PC-3 (cell line): Measurements from ENCODE around the gene GSTM4. TPM values are rescaled to one million over a fixed set of nuclear protein-coding genes. Genes with fewer than 3 reads are reported as not detected.
A peak's percentile ranks its signal among the peaks of the same experiment; 100 is the strongest.

Experiments used
- ATAC-seq: fragments of 200-7000 bp; cut with Tn5 transposase; 2 replicates; pipeline ENCODE4 v1.9.1; 2020; ENCODE audit warnings: mild to moderate bottlenecking, moderate library complexity
- BruUV-seq: library from RNA; stranded (reverse); fragments of 400-500 nt; replicated peaks from 2 replicates; lab custom pipeline; 2021; lab: Mats Ljungman, UMichigan
- CTCF ChIA-PET: fragments of 300-600 bp; sonication (Branson Sonifier 250); formaldehyde crosslinking; loops from one replicate; lab custom pipeline; 2022; ENCODE audit warnings: antibody characterized with exemption; lab: Charles Lee
- POLR2A ChIA-PET: fragments of 300-600 bp; sonication (Branson Sonifier 250); formaldehyde crosslinking; loops from one replicate; lab custom pipeline; 2022; ENCODE audit warnings: antibody characterized with exemption; ENCODE audit not compliant: unreplicated experiment; lab: Charles Lee
- DNase-seq: peaks from one replicate; pipeline ENCODE4 v3.0.0-alpha.2; 2015
- H2AFZ ChIP-seq: fragments of 300-600 bp; sonication (generic); 2 replicates; pipeline ENCODE4 v1.6.0; 2016; ENCODE audit warnings: antibody characterized with exemption, low read length
- H3F3A ChIP-seq: fragments of 300-600 bp; sonication (generic); one replicate; pipeline ENCODE4 v1.6.0; 2017; ENCODE audit warnings: antibody characterized with exemption, low read length, control low read depth, mild to moderate bottlenecking; ENCODE audit not compliant: unreplicated experiment
- H3K27ac ChIP-seq: fragments of 300-600 bp; sonication (generic); 2 replicates; pipeline ENCODE4 v1.5.1; 2016; ENCODE audit warnings: mild to moderate bottlenecking, low read length
- H3K27me3 ChIP-seq: fragments of 300-600 bp; sonication (generic); 2 replicates; pipeline ENCODE4 v1.6.1; 2016; ENCODE audit warnings: low read length, mixed read lengths
- H3K36me3 ChIP-seq: fragments of 300-600 bp; sonication (generic); 2 replicates; pipeline ENCODE4 v1.6.1; 2016; ENCODE audit warnings: low read depth, mixed run types, low read length, mixed read lengths
- H3K4me1 ChIP-seq: fragments of 300-600 bp; sonication (generic); 2 replicates; pipeline ENCODE4 v1.5.1; 2016; ENCODE audit warnings: low read length; ENCODE audit not compliant: insufficient read depth
- H3K4me2 ChIP-seq: fragments of 300-600 bp; sonication (generic); 2 replicates; pipeline ENCODE4 v1.6.0; 2016; ENCODE audit warnings: low read length
- H3K4me3 ChIP-seq: fragments of 300-600 bp; sonication (generic); 2 replicates; pipeline ENCODE4 v1.5.1; 2016; ENCODE audit warnings: mild to moderate bottlenecking, low read length, mixed read lengths
- H3K79me2 ChIP-seq: fragments of 300-600 bp; sonication (generic); 2 replicates; pipeline ENCODE4 v1.6.1; 2017; ENCODE audit warnings: low read length, mixed read lengths
- H3K9ac ChIP-seq: fragments of 300-600 bp; sonication (generic); 2 replicates; pipeline ENCODE4 v1.6.0; 2016; ENCODE audit warnings: mild to moderate bottlenecking, low read length
- H3K9me2 ChIP-seq: fragments of 300-600 bp; sonication (generic); replicated peaks from 2 replicates; pipeline ENCODE4 v1.6.1; 2016; ENCODE audit warnings: mixed run types, low read length, mixed read lengths
- H3K9me3 ChIP-seq: fragments of 300-600 bp; sonication (generic); 2 replicates; pipeline ENCODE4 v1.6.1; 2016; ENCODE audit warnings: low read length, mixed read lengths
- H4K20me1 ChIP-seq: fragments of 300-600 bp; sonication (generic); 2 replicates; pipeline ENCODE4 v1.6.1; 2016; ENCODE audit warnings: low read length, mixed read lengths
- EZH2 ChIP-seq: fragments of 300-600 bp; sonication (generic); IDR thresholded peaks from one replicate; pipeline ENCODE4 v1.6.1; 2017; ENCODE audit warnings: antibody characterized with exemption, mild to moderate bottlenecking, low read length; ENCODE audit not compliant: unreplicated experiment
- EZH2phosphoT487 ChIP-seq: fragments of 300-600 bp; sonication (generic); IDR thresholded peaks from 2 replicates; pipeline ENCODE4 v1.6.1; 2018; ENCODE audit warnings: mild to moderate bottlenecking, antibody characterized with exemption, low read length, borderline replicate concordance
- intact Hi-C: fragments of 100-400 bp; cut with micrococcal nuclease; formaldehyde crosslinking; loops from 2 replicates; pipeline ENCODE4 v1.9.0; 2023
- total RNA-seq: library from RNA; depleted of rRNA; stranded (reverse); fragments of >200 nt; gene quantifications from 2 replicates; pipeline ENCODE4 v1.2.3, GENCODE V29; 2014
- TF ChIP-seq, protein P1 (sequence below): fragments of 300-600 bp; sonication (generic); conservative IDR thresholded peaks from 2 replicates; pipeline ENCODE4 v1.5.1; 2017; ENCODE audit warnings: antibody characterized with exemption, low read depth, mild to moderate bottlenecking, low read length

Gene GSTM4
- total RNA-seq, 1 experiment from 2014 or later = 25.9 TPM

DNA sequence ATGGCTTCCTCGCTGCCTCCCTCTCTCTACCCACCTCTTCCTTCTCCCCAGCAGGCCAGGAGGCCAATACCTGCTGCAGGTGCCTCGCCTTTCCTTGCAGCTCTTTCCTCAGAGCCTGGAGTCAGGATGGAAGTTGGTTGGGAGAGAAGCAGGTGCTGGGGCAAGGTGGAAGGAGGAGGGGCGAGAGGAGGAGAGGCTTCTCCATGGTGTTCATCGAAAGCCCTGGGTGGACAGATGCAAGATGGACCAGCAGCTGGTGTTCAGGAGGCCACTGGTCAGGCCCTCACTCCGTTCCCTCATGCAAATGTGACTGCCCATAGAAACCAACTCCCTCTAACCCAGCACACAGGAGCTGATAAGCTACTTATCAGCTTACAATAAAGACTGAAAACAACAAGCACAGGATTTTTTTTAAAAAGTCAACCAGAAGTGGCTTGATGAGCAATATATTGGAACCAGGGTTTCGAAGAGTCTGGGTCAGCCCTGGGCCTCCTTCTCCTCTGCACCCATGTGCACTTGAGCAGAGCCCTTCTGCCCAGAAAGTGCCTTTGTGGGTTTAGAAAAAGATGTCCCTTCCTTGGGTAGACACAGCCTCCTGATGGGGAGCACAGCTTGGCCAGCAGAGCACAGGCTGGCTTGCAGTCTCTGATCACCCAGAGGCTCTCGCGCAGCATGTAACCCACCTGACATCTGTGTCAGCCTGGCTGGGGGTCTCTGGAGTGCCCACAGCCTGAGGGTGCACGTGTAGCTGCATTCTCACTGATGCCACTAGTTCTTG is 16.6 kb upstream of the GSTM4 start:
- Histone ChIP-seq H3K79me2 (no peaks in the 10 kb centered on the region), H3K4me1 (peaks cover 5% of the 10 kb centered on the region; the same call in 1 of the 2 replicates), H4K20me1 (no peaks in the 10 kb centered on the region), H3K4me3 (no peak overlapping the region), H3K9me3 (no peaks in the 10 kb centered on the region), H3K27ac (no peak overlapping the region), H3K9ac (no peak overlapping the region), H3F3A (no peaks in the 10 kb centered on the region), H3K4me2 (no peak overlapping the region), H3K9me2 (no peaks in the 10 kb centered on the region), H3K27me3 (no peaks in the 10 kb centered on the region), H3K36me3 (no peaks in the 10 kb centered on the region), H2AFZ (no peak overlapping the region)
- TF ChIP-seq, protein P1, sequence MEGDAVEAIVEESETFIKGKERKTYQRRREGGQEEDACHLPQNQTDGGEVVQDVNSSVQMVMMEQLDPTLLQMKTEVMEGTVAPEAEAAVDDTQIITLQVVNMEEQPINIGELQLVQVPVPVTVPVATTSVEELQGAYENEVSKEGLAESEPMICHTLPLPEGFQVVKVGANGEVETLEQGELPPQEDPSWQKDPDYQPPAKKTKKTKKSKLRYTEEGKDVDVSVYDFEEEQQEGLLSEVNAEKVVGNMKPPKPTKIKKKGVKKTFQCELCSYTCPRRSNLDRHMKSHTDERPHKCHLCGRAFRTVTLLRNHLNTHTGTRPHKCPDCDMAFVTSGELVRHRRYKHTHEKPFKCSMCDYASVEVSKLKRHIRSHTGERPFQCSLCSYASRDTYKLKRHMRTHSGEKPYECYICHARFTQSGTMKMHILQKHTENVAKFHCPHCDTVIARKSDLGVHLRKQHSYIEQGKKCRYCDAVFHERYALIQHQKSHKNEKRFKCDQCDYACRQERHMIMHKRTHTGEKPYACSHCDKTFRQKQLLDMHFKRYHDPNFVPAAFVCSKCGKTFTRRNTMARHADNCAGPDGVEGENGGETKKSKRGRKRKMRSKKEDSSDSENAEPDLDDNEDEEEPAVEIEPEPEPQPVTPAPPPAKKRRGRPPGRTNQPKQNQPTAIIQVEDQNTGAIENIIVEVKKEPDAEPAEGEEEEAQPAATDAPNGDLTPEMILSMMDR = no peak
- TF ChIP-seq EZH2 (no peak), EZH2phosphoT487 (no peak)
- BruUV-seq = no TSS peak
- DNase-seq (no peak), ATAC-seq (no peak)
- ChIA-PET POLR2A (no interaction called here), CTCF (interaction anchor here (0.5 to 2.5 kb wide), 4 partner anchors 9 to 346 kb away, joined by 3 to 34 read pairs (median 17); partner anchors contain the start of gene AHCYL1)
- intact Hi-C loops = no loop called here

DNA sequence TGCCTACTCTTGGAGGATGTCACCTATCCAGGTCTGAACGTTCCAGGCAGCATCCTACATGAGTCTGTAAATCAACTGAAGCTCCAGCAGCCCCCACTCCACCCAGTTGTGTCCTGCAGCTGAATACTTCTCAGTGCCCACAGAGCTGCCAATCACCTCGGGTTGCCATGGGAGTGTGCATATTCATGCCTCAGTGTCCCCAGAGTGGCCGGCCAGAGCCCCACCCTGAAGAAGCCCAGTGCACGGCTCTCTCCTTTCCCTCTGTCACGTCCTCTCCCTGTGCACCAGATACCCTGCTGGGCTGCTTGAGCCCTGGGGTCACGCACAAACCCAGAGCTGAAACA is 16.1 kb upstream of the GSTM4 start:
- Histone ChIP-seq H3K27ac (no peak overlapping the region), H3K36me3 (no peaks in the 10 kb centered on the region), H3F3A (no peaks in the 10 kb centered on the region), H3K27me3 (no peaks in the 10 kb centered on the region), H4K20me1 (no peaks in the 10 kb centered on the region), H3K4me1 (peaks cover 5% of the 10 kb centered on the region; the same call in 1 of the 2 replicates), H3K79me2 (no peaks in the 10 kb centered on the region), H3K4me3 (no peak overlapping the region), H3K9me2 (no peaks in the 10 kb centered on the region), H3K9me3 (no peaks in the 10 kb centered on the region), H3K9ac (no peak overlapping the region), H2AFZ (no peak overlapping the region), H3K4me2 (no peak overlapping the region)
- intact Hi-C loops = loop anchor here (1.0 to 2.0 kb wide), 2 partner anchors 65 to 94 kb away; no protein-coding TSS in a partner anchor
- ChIA-PET POLR2A (interaction anchor here (0.7 kb wide), 1 partner anchor 100 kb away, joined by 5 read pairs; the partner anchor contains the start of gene GPR61), CTCF (interaction anchor here (0.5 to 2.5 kb wide), 11 partner anchors 9 to 423 kb away, joined by 3 to 34 read pairs (median 4); partner anchors contain the start of genes AHCYL1, GNAI3 and GSTM4)
- TF ChIP-seq EZH2phosphoT487 = no peak
- TF ChIP-seq EZH2 = no peak
- ATAC-seq (no peak), DNase-seq (no peak)
- BruUV-seq = no TSS peak

DNA sequence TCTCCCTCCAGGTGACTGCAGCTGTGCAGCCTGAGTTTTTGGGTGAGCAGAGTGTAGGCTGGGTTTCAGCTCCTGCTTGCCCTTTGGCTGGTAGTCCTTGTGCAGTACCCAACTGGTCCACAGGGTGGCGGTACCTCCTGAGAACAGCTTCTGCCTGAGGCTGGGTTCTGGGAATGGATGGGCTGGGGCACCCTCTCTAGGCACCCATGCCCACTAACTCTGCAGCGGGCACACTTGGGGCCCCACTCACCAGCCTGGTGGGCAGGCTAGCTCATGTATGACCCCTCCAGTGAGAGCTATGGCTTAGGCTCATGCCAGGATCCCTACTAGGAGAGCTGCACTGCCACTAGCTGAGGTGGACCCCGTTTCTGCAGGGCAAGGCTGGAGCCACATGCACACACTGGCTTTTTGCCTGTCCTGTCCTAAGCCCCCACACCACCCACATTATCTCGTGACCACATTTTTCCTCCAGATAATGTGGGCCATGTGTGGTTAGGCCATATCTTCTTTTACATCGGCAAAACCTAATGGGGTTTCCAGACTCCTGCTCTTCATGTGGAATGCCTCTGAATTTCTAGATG is 15.5 kb upstream of the GSTM4 start:
- BruUV-seq = no TSS peak
- Histone ChIP-seq H3K27ac (no peak overlapping the region), H3K79me2 (no peaks in the 10 kb centered on the region), H3K9me3 (no peaks in the 10 kb centered on the region), H3K36me3 (no peaks in the 10 kb centered on the region), H3K4me1 (peaks cover 5% of the 10 kb centered on the region; the same call in 1 of the 2 replicates), H3F3A (no peaks in the 10 kb centered on the region), H3K4me2 (no peak overlapping the region), H3K9me2 (no peaks in the 10 kb centered on the region), H2AFZ (no peak overlapping the region), H4K20me1 (no peaks in the 10 kb centered on the region), H3K27me3 (no peaks in the 10 kb centered on the region), H3K4me3 (no peak overlapping the region), H3K9ac (no peak overlapping the region)
- peak; percentile 55 for ATAC-seq
- POLR2A ChIA-PET = interaction anchor here (0.7 kb wide), 1 partner anchor 101 kb away, joined by 5 read pairs; the partner anchor contains the start of gene GPR61
- intact Hi-C loops = loop anchor here (1.0 to 2.0 kb wide), 2 partner anchors 64 to 94 kb away; no protein-coding TSS in a partner anchor
- CTCF ChIA-PET = interaction anchor here (0.5 to 2.5 kb wide), 14 partner anchors 10 to 424 kb away, joined by 3 to 34 read pairs (median 4); partner anchors contain the start of genes AHCYL1, GNAI3 and GSTM4
- peak; percentile 87 for DNase-seq
- TF ChIP-seq, protein P1 = peak; percentile 92
- no peak for TF ChIP-seq EZH2phosphoT487
- TF ChIP-seq EZH2 = no peak
